HEK293 (cell line): ENCODE results near the gene CNPY4.

Source experiments
- CTCF ChIA-PET: fragments of 350-600 bp; formaldehyde crosslinking; extraction: SDS; loops from one replicate; lab custom pipeline; 2021; ENCODE audit warnings: antibody characterized with exemption; lab: Yijun Ruan, JAX
- POLR2A ChIA-PET: fragments of 300-600 bp; formaldehyde crosslinking; extraction: SDS; loops from one replicate; lab custom pipeline; 2020; ENCODE audit warnings: antibody characterized with exemption, inconsistent platforms; lab: Yijun Ruan, JAX
- H3K27ac ChIP-seq: fragments of 200-500 bp; sonication (Bioruptor generic); 2 replicates; pipeline ENCODE4 v1.5.1; 2014; ENCODE audit warnings: low read depth, low read length, control low read depth, inconsistent platforms; ENCODE audit errors: extremely low read depth
- H3K36me3 ChIP-seq, 2 experiments: fragments of 200-500 bp in 1 of 2; sonication (Bioruptor generic) in 1 of 2; 1 replicate in 1 of 2; 2 replicates in 1 of 2; pipeline ENCODE4 v1.5.1; 2014 to 2017; ENCODE audit warnings: inconsistent platforms in 2 of 2, low read length in 2 of 2; ENCODE audit not compliant: control insufficient read depth in 2 of 2, insufficient read depth in 1 of 2
- H3K4me1 ChIP-seq: fragments of 200-500 bp; sonication (Bioruptor generic); 2 replicates; pipeline ENCODE4 v1.5.1; 2014; ENCODE audit warnings: mild to moderate bottlenecking, low read length, inconsistent platforms; ENCODE audit not compliant: control insufficient read depth, insufficient read depth
- H3K4me3 ChIP-seq: 2 replicates; pipeline ENCODE4 v1.5.1; 2011; ENCODE audit warnings: low read depth, mild to moderate bottlenecking, control low read depth, low read length, moderate library complexity
- H3K9me3 ChIP-seq: fragments of 200-500 bp; sonication (Bioruptor generic); 2 replicates; pipeline ENCODE4 v1.5.1; 2014; ENCODE audit warnings: low read depth, low read length, inconsistent platforms; ENCODE audit not compliant: control insufficient read depth, insufficient read depth
- HIC1 ChIP-seq: fragments of 450-650 bp; formaldehyde crosslinking; IDR thresholded peaks from 2 replicates; pipeline ENCODE4 v1.5.1; 2016; ENCODE audit warnings: missing biosample characterization, missing genetic modification characterization
- IKZF3 ChIP-seq: fragments of 450-650 bp; IDR thresholded peaks from 2 replicates; pipeline ENCODE4 v1.5.0; 2018; ENCODE audit warnings: missing biosample characterization, mild to moderate bottlenecking, missing genetic modification characterization, moderate library complexity
- REPIN1 ChIP-seq: fragments of 450-650 bp; formaldehyde crosslinking; IDR thresholded peaks from 2 replicates; pipeline ENCODE4 v1.5.1; 2017; ENCODE audit warnings: missing biosample characterization, missing genetic modification characterization, low read depth
- SETDB1 ChIP-seq: IDR thresholded peaks from one replicate; pipeline ENCODE4 v1.6.1; 2017; ENCODE audit warnings: mild to moderate bottlenecking, low read length, moderate library complexity, mixed read lengths; ENCODE audit not compliant: insufficient read length
- SP3 ChIP-seq: fragments of 450-650 bp; formaldehyde crosslinking; IDR thresholded peaks from 2 replicates; pipeline ENCODE4 v1.5.1; 2016; ENCODE audit warnings: missing biosample characterization, missing genetic modification characterization
- ZBTB1 ChIP-seq: fragments of 450-650 bp; formaldehyde crosslinking; IDR thresholded peaks from 2 replicates; pipeline ENCODE4 v1.5.1; 2016; ENCODE audit warnings: missing biosample characterization, missing genetic modification characterization
- ZIC2 ChIP-seq: fragments of 450-650 bp; formaldehyde crosslinking; IDR thresholded peaks from 2 replicates; pipeline ENCODE4 v1.5.1; 2016; ENCODE audit warnings: missing biosample characterization, missing genetic modification characterization
- ZNF114 ChIP-seq: fragments of 450-650 bp; formaldehyde crosslinking; IDR thresholded peaks from 2 replicates; pipeline ENCODE4 v1.5.0; 2017; ENCODE audit warnings: missing biosample characterization, missing genetic modification characterization
- ZNF16 ChIP-seq: fragments of 450-650 bp; formaldehyde crosslinking; IDR thresholded peaks from 2 replicates; pipeline ENCODE4 v1.5.1; 2016; ENCODE audit warnings: low read depth, missing biosample characterization, missing genetic modification characterization
- ZNF19 ChIP-seq: fragments of 450-650 bp; formaldehyde crosslinking; IDR thresholded peaks from 2 replicates; pipeline ENCODE4; 2016; ENCODE audit warnings: missing biosample characterization, missing genetic modification characterization, low read depth
- ZNF223 ChIP-seq: fragments of 450-650 bp; formaldehyde crosslinking; IDR thresholded peaks from 2 replicates; pipeline ENCODE4 v1.5.1; 2016; ENCODE audit warnings: missing biosample characterization, missing genetic modification characterization
- ZNF24 ChIP-seq: fragments of 450-650 bp; formaldehyde crosslinking; IDR thresholded peaks from 2 replicates; pipeline ENCODE4 v1.5.1; 2016; ENCODE audit warnings: missing biosample characterization, missing genetic modification characterization
- ZNF513 ChIP-seq: fragments of 450-650 bp; IDR thresholded peaks from 2 replicates; pipeline ENCODE4 v1.5.1; 2018; ENCODE audit warnings: missing biosample characterization, missing genetic modification characterization
- ZNF660 ChIP-seq: fragments of 450-650 bp; IDR thresholded peaks from 2 replicates; pipeline ENCODE4 v1.5.1; 2018; ENCODE audit warnings: missing biosample characterization, mild to moderate bottlenecking, missing genetic modification characterization
- ZNF664 ChIP-seq: fragments of 450-650 bp; formaldehyde crosslinking; IDR thresholded peaks from 2 replicates; pipeline ENCODE4 v1.5.1; 2016; ENCODE audit warnings: missing biosample characterization, missing genetic modification characterization
- ZNF677 ChIP-seq: fragments of 450-650 bp; IDR thresholded peaks from 2 replicates; pipeline ENCODE4 v1.5.0; 2018; ENCODE audit warnings: missing biosample characterization, mild to moderate bottlenecking, missing genetic modification characterization, moderate library complexity
- ZNF792 ChIP-seq: fragments of 450-650 bp; formaldehyde crosslinking; IDR thresholded peaks from 2 replicates; pipeline ENCODE4 v1.5.1; 2016; ENCODE audit warnings: missing biosample characterization, missing genetic modification characterization
- ZNF830 ChIP-seq: fragments of 450-650 bp; IDR thresholded peaks from 2 replicates; pipeline ENCODE4 v1.5.0; 2018; ENCODE audit warnings: missing biosample characterization, missing genetic modification characterization, low read depth, mild to moderate bottlenecking, moderate library complexity
- ZSCAN23 ChIP-seq: fragments of 450-650 bp; formaldehyde crosslinking; IDR thresholded peaks from 2 replicates; pipeline ENCODE4 v1.5.1; 2016; ENCODE audit warnings: missing biosample characterization, missing genetic modification characterization
- ZXDB ChIP-seq: fragments of 450-650 bp; formaldehyde crosslinking; IDR thresholded peaks from 2 replicates; pipeline ENCODE4 v1.5.1; 2016; ENCODE audit warnings: missing biosample characterization, missing genetic modification characterization
- TF ChIP-seq, protein P1 (sequence below): fragments of 450-650 bp; formaldehyde crosslinking; IDR thresholded peaks from 2 replicates; pipeline ENCODE4 v1.5.1; 2016; ENCODE audit warnings: missing biosample characterization, missing genetic modification characterization, borderline replicate concordance
- TF ChIP-seq, protein P2 (sequence below): fragments of 450-650 bp; formaldehyde crosslinking; IDR thresholded peaks from 2 replicates; pipeline ENCODE4 v1.5.1; 2016; ENCODE audit warnings: missing biosample characterization, missing genetic modification characterization
- TF ChIP-seq, protein P3 (sequence below): fragments of 450-650 bp; formaldehyde crosslinking; IDR thresholded peaks from 2 replicates; pipeline ENCODE4 v1.5.1; 2016; ENCODE audit warnings: missing biosample characterization, missing genetic modification characterization

The CNPY4 gene

DNA sequence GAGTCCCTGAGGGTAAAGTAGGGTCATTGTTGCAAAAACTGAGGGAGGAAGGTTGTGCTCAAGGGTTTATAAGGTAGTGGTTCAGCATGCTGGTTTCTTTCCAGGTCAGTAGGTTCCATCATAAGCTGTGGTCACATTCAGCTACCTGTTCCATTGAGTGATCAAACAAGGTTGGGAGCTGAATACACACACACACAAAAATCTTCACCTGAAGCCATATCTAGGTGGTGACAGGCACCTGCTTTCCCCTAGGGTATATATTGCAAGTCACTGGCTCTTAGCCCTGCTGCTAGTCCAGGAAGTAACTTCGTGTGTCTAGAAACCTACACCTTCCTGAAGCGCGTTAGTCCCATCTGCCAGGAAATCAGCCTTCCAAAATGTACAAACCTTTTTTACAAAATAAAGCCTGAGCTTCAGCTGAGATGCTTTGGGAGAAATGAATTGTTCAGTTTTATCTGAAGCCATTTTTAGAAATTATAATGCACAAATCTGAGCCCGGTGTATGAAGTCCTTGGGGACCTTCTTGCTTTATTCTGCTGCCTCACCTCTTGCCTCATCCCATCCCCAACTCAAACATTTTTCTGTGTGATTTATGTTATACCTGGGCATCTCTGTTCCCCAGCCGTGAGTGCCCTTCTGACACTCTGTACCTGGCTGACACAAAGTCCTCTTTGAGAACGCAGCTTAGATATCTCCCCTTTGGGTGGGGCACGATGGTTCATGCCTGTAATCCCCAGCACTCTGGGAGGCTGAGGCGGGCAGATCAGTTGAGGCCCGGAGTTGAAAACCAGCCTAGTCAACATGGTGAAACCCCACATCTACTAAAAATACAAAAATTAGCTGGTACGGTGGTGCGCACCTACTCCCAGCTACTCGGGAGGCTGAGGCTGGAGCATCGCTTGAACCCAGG is 18.7 kb downstream of the CNPY4 start (continued):
- TF ChIP-seq, protein P1, sequence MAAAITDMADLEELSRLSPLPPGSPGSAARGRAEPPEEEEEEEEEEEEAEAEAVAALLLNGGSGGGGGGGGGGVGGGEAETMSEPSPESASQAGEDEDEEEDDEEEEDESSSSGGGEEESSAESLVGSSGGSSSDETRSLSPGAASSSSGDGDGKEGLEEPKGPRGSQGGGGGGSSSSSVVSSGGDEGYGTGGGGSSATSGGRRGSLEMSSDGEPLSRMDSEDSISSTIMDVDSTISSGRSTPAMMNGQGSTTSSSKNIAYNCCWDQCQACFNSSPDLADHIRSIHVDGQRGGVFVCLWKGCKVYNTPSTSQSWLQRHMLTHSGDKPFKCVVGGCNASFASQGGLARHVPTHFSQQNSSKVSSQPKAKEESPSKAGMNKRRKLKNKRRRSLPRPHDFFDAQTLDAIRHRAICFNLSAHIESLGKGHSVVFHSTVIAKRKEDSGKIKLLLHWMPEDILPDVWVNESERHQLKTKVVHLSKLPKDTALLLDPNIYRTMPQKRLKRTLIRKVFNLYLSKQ (tag by site-specific recombination): no peak
- TF ChIP-seq ZNF24 (tag by site-specific recombination) (no peak), REPIN1 (tag by site-specific recombination) (no peak), ZIC2 (tag by site-specific recombination) (no peak), ZNF114 (no peak), ZNF830 (tag by site-specific recombination) (no peak), ZNF664 (tag by site-specific recombination) (no peak), HIC1 (tag by site-specific recombination) (no peak)
- TF ChIP-seq, protein P2, sequence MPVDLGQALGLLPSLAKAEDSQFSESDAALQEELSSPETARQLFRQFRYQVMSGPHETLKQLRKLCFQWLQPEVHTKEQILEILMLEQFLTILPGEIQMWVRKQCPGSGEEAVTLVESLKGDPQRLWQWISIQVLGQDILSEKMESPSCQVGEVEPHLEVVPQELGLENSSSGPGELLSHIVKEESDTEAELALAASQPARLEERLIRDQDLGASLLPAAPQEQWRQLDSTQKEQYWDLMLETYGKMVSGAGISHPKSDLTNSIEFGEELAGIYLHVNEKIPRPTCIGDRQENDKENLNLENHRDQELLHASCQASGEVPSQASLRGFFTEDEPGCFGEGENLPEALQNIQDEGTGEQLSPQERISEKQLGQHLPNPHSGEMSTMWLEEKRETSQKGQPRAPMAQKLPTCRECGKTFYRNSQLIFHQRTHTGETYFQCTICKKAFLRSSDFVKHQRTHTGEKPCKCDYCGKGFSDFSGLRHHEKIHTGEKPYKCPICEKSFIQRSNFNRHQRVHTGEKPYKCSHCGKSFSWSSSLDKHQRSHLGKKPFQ: no peak
- TF ChIP-seq, all 188 proteins: peak for 0

- H3K27ac ChIP-seq: no peak overlapping the region
Observed at GRCh38 chr7:100141555-100141949, 22.1 kb downstream of the CNPY4 start.

DNA sequence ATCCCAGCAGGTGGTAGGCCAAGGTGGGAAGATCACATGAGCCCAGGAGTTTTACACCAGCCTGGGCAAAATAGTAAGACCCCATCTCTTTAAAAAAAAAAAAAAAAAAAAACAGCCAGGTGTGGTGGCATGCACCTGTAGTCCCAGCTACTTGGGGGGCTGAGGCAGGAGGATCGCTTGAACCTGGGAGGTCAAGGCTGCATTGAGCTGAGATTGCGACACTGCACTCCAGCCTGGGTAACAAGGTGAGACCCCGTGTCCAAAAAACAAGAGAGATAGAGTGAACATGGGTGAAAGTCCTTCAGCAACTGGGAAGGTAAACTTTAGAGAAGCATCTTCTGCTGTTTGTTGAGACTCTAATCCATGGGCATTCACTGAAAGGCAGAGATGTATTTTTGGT is 23.0 kb downstream of the CNPY4 start:
- no peaks in the 10 kb centered on the region for H3K36me3 ChIP-seq
- no peak overlapping the region for H3K27ac ChIP-seq
- ChIA-PET CTCF (interaction anchor here (0.6 to 2.6 kb wide), 2 partner anchors 11 to 74 kb away, joined by 3 to 33 read pairs; no protein-coding TSS in a partner anchor), POLR2A (interaction anchor here (0.7 to 0.9 kb wide), 2 partner anchors 12 to 41 kb away, joined by 4 to 5 read pairs; partner anchors contain the start of gene AP4M1)
- H3K4me1 ChIP-seq: no peaks in the 10 kb centered on the region
- no peak overlapping the region for H3K4me3 ChIP-seq
- H3K9me3 ChIP-seq: no peaks in the 10 kb centered on the region
- TF ChIP-seq ZNF677 (tag by site-specific recombination): no peak
- TF ChIP-seq ZNF19: no peak
- no peak for TF ChIP-seq ZNF223 (tag by site-specific recombination)
- no peak for TF ChIP-seq HIC1 (tag by site-specific recombination)
- TF ChIP-seq, protein P3, sequence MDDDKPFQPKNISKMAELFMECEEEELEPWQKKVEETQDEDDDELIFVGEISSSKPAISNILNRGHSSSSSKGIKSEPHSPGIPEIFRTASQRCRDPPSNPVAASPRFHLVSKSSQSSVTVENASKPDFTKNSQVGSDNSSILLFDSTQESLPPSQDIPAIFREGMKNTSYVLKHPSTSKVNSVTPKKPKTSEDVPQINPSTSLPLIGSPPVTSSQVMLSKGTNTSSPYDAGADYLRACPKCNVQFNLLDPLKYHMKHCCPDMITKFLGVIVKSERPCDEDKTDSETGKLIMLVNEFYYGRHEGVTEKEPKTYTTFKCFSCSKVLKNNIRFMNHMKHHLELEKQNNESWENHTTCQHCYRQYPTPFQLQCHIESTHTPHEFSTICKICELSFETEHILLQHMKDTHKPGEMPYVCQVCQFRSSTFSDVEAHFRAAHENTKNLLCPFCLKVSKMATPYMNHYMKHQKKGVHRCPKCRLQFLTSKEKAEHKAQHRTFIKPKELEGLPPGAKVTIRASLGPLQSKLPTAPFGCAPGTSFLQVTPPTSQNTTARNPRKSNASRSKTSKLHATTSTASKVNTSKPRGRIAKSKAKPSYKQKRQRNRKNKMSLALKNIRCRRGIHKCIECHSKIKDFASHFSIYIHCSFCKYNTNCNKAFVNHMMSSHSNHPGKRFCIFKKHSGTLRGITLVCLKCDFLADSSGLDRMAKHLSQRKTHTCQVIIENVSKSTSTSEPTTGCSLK (tag by site-specific recombination): no peak
- no peak for TF ChIP-seq ZBTB1
- no peak for TF ChIP-seq SETDB1
- no peak for TF ChIP-seq ZNF16 (tag by site-specific recombination)
- TF ChIP-seq ZNF513 (tag by site-specific recombination): no peak

More at GRCh38 chr7:100141555-100141949, 22.1 kb downstream of the CNPY4 start:
- Histone ChIP-seq H3K4me1 (no peaks in the 10 kb centered on the region), H3K4me3 (no peak overlapping the region), H3K36me3 (no peaks in the 10 kb centered on the region), H3K9me3 (no peaks in the 10 kb centered on the region)
- CTCF ChIA-PET: interaction anchor here (1.5 to 2.6 kb wide), 2 partner anchors 10 to 13 kb away, joined by 8 to 33 read pairs; no protein-coding TSS in a partner anchor
- TF ChIP-seq ZNF660 (no peak), ZXDB (no peak), ZNF792 (tag by site-specific recombination) (no peak), ZBTB1 (no peak), ZNF19 (no peak), SP3 (tag by site-specific recombination) (no peak), ZSCAN23 (no peak), IKZF3 (tag by site-specific recombination) (no peak)
- TF ChIP-seq, all 188 proteins: peak for 0
- POLR2A ChIA-PET: interaction anchor here (0.9 kb wide), 1 partner anchor 40 kb away, joined by 5 read pairs; the partner anchor contains the start of gene AP4M1
